HFF-Myc (cell line): ENCODE data around the gene TTN.

Source experiments
- DNase-seq: peaks from one replicate; pipeline ENCODE4 v3.0.0-alpha.2; 2011; ENCODE audit warnings: low read depth; ENCODE audit errors: extremely low read depth
- H3K4me3 ChIP-seq: replicated peaks from 2 replicates; pipeline ENCODE4 v1.5.1; 2011; ENCODE audit warnings: low read depth, mild to moderate bottlenecking, control low read depth, low read length
- TF ChIP-seq, protein P1 (sequence below): IDR thresholded peaks from 2 replicates; pipeline ENCODE4 v1.5.1; 2012; ENCODE audit warnings: mild to moderate bottlenecking, low read depth, low read length, control low read depth; ENCODE audit errors: missing control alignments

Gene TTN

DNA sequence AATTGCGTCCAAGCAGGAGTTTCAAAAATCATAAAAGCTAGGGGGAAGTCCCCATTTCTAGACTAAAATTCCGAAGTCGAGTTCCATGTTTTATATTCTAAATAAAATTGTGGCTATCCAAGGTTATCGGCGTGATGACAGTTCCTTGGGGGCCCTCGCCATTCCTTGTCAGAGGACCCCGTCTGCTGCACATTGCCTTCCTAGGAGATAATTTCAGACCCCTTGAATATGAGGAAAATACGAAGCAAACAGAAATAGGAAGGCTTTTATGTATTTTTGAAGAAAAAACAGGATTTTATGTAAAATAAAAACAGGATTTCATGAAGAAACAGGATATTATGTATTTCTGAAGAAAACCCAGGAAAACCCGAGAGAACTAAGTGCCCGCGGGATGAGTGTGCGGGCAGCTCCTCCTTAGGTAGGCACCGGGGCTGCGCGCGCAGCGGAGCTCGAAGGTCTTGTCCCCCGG lies 327.4 kb downstream of the TTN start:
- TF ChIP-seq, protein P1, sequence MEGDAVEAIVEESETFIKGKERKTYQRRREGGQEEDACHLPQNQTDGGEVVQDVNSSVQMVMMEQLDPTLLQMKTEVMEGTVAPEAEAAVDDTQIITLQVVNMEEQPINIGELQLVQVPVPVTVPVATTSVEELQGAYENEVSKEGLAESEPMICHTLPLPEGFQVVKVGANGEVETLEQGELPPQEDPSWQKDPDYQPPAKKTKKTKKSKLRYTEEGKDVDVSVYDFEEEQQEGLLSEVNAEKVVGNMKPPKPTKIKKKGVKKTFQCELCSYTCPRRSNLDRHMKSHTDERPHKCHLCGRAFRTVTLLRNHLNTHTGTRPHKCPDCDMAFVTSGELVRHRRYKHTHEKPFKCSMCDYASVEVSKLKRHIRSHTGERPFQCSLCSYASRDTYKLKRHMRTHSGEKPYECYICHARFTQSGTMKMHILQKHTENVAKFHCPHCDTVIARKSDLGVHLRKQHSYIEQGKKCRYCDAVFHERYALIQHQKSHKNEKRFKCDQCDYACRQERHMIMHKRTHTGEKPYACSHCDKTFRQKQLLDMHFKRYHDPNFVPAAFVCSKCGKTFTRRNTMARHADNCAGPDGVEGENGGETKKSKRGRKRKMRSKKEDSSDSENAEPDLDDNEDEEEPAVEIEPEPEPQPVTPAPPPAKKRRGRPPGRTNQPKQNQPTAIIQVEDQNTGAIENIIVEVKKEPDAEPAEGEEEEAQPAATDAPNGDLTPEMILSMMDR, result no peak
- peak overlapping the region; percentile 75 for H3K4me3 ChIP-seq
- no peak for DNase-seq

- no peak for DNase-seq
- H3K4me3 ChIP-seq, result peak overlapping the region; percentile 93
- TF ChIP-seq, protein P1, result no peak
These were observed 328.0 kb downstream of the TTN start for GRCh38 chr2:178479275-178479616.

GRCh38 chr2:178478439-178479274 lies 328.6 kb downstream of the TTN start, which contains the start of gene FKBP7:
Gene FKBP7 (minus strand): TSS chr2:178478600. CDS start chr2:178478499, 101 bp downstream.
- peak; percentile 32 for DNase-seq
- peak within 1 kb of the TSS; percentile 93 for H3K4me3 ChIP-seq
- TF ChIP-seq, protein P1, result peak; percentile 54

DNA sequence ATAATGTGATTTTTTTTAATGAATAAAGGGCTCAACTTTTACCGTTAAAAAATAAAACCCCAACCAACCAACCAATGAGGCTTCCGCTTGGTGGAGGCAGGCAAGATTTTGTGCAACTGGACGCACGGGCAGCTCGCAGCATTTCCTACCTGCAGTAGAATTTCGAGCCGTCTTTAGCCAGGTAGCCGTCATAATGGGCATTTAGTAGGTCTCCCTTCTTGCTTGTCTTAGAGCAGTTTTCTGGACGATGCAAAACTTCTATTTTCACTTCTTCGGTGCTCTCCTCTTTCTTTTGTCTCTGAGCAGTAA lies 329.1 kb downstream of the TTN start:
- TF ChIP-seq, protein P1, result no peak
- DNase-seq, result no peak
- peak overlapping the region; percentile 93 for H3K4me3 ChIP-seq

DNA sequence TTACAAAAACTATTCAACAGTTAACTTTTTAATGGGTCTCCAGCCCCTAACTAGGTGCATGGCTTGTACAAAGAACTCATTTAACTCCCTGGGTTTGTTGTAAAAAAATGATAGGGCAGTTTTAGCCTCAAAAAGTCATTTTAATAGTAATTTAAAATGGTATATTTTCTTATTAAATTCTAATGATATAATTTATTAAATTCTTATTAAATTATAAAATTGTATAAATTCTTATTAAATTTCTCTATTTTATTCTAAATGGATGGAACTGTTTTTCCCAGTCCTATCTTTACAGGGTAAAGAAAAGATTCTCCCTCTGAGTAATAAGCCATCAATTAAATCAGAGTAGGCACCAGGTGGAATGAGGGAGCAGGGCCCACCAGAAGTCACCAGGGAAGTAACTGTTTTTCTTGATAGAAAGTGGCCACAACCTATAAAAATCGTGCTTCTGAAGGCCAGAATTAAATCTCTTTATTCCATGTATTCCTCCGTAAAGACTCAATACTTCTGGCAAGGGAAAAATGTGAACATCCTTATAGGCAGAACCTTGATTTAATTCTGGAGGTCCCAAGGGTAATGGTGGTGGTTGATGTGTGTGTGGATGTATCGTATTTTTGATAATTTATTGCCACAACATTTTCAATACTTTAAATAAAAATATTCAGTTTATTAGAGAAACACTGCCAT lies 329.6 kb downstream of the TTN start:
- peak overlapping the region; percentile 93 for H3K4me3 ChIP-seq
- TF ChIP-seq, protein P1, result no peak
- DNase-seq, result no peak

DNA sequence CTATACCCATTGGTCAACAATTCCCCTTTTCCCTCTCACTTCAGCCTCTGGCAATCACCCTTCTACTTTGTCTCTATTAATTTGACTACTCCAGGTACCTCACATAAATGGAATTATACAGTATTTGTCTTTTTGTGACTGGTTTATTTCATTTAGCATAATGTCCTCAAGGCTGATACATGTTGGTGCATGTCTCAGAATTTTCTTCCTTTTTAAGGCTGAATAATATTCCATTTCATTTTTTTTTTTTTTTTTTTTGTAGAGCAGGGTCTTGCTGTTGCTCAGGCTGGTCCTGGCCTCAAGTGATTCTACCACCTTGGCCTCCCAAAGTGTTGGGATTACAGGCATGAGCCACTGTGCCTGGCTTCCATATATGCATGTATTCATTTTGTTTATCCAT lies 330.7 kb downstream of the TTN start:
- no peak for DNase-seq
- H3K4me3 ChIP-seq, result peak overlapping the region; percentile 93
- TF ChIP-seq, protein P1, result no peak
